ENCODE measurements around the gene APBA3.

The APBA3 gene

GRCh38 chr19:3785938-3786824 lies 24.7 kb upstream of the APBA3 start, which contains the start of gene MATK:
TSS of gene MATK (minus strand) at chr19:3786381. CDS start at chr19:3785135, 1,246 bp downstream.
- DNase-seq = no peak

- no peak for DNase-seq
These were observed 24.0 kb upstream of the APBA3 start for GRCh38 chr19:3785451-3785937.

- DNase-seq = no peak
These were observed 23.3 kb upstream of the APBA3 start for GRCh38 chr19:3784607-3785450.

DNA sequence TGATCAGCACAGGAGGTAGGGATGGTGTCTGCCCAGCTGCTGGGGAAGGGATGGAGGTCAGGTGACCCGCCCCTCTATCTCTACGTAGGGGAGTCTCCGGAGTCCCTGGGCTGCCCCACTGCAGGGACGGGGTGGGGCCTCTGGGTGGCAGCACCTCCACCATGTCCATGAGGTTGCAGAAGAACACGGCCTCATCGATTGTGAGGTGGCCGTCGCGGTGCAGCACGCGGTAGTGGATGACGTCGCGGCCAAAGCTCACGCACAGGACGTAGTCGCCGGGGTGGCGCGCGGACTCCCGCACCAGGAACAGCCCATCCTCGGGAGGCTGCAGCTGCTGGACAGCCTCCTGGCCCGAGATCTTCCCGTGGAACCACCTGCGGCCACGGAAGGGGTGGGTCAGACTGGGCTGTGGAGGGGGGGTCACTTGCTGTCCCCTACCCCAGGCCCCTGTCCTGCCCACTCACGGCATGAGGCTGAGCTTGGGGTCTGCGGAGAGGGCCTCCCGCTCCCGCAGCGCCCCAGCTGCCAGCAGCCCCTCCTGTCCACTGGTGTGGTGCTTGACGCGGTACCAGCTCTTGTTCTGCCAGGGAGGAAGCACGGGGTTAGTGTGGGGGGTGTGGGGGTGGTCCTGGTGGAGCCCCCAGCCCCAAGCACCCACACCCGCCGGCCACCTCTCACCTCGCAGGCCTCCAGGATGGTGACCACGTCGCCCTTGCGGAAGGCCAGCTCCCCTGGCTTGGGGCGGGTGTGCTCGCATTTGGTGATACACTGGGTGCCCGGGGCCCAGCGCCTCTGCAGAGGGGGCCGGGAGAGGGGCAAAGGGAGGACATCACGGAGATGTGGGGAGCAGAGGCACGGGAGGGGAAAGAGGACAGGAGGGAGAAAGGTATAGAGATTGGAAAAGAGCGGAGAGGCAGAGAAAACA lies 22.4 kb upstream of the APBA3 start:
- DNase-seq = no peak

- no peak for DNase-seq
These were observed 21.4 kb upstream of the APBA3 start for GRCh38 chr19:3782903-3783302.

GRCh38 chr19:3782330-3782729 lies 20.8 kb upstream of the APBA3 start:
- DNase-seq = no peak

- DNase-seq = no peak
These were observed 20.1 kb upstream of the APBA3 start for GRCh38 chr19:3781603-3782002.

- DNase-seq = no peak
These were observed 19.4 kb upstream of the APBA3 start for GRCh38 chr19:3780786-3781304.

GRCh38 chr19:3778899-3779723 lies 17.6 kb upstream of the APBA3 start:
- no peak for DNase-seq

DNA sequence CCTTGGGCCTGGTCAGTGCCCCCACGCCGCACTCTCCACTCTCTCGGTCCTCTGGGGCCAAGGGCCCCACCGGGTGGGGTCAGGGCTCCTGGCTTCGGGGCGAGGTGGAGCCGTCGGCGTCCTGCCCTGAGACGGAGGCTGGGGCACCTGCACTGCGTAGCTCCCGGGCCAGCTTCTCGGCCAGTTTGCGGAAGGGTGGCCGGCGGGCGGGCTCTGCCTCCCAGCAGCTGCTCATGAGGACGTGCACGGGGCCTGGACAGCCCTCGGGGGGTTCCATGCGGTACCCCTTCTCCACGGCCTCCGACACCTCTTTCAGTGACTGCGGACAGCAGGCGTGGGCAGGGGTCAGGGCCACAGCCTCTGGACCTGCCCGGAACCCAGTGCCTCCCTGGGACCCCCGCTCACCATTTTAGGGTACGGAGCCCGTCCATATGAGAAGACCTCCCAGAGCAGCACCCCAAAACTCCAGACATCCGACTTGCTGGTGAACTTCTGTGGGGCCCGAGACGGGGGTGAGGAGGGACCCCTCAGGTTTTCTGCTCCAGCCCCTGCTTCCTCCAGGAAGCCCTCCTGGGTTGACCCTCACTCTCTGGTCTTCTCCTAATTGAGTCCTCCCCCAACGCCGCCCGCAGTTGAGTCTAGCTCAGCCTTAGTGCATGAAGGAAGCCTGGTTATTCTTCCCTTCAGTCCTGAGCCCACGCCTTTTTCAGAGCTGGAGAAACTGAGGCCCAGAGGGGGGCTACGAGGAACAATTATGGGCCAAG lies 16.8 kb upstream of the APBA3 start:
- DNase-seq = no peak

DNA sequence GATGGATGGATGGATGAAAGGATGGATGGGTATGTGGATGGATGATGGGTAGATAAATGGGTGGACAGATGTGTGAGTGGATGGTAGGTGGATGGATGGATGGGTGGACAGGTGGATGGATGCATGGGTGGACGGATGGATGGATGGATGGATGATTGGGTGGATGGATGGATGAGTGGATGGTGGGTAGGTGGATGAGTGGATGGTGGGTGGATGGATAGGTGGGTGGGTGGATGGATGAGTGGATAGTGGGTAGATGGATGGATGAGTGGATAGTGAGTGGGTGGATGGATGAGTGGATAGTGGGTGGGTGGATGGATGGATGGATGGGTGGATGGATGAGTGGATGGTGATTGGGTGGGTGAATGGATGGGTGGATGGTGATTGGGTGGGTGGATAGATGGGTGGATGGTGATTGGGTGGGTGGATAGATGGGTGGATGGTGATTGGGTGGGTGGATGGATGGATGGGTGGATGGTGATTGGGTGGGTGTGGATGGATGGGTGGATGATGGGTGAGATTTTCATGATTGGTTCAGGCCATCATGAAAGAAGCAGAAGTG lies 15.1 kb upstream of the APBA3 start:
- no peak for DNase-seq

- no peak for DNase-seq
These were observed 14.3 kb upstream of the APBA3 start for GRCh38 chr19:3775831-3776230.

- DNase-seq = no peak
These were observed 13.9 kb upstream of the APBA3 start for GRCh38 chr19:3775374-3775711.

DNA sequence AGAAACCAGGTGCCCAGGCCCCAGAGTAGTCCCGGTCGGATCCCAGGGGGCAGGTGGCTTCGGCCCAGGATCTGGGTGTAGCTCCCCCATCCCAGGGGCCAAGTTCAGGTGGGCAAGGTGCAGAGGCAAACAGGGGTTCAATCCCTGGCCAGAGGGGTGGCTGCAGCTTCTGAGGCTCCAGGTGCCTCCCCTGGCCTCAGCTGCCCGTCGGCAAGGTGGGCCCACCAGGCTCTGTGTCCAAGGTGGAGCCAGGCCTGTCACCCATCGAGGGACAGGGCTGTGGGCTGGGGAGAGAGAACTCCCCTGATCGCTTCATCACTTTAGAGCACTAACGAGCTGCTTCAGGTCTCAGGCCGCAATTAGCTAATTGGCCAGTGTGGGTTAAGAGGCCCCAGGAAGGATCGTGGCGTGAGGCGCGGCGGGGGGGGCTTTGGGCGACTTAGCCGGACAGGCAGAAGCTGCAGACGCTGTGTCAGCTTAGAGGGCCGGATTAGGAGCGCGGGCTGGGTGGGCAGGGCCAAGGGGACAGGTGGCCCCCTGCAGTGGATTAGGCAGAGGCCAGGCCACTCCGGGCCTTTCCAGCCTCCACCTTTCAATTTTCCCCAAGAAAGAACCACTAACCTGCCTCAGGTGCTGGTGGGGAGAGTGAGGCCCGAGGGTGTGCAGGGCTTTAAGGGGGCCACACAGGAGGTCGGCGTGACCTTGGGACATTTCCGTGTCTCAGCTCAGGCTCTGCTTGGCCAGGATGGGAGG lies 13.3 kb upstream of the APBA3 start:
- DNase-seq = no peak

GRCh38 chr19:3773814-3774515 lies 12.5 kb upstream of the APBA3 start:
- DNase-seq = no peak

- no peak for DNase-seq
These were observed 10.5 kb upstream of the APBA3 start, which contains the start of gene RAX2 for GRCh38 chr19:3771906-3772455. TSS of gene RAX2 (minus strand) at chr19:3772228. CDS start at chr19:3771742, 486 bp downstream.

GRCh38 chr19:3771000-3771905 lies 9.8 kb upstream of the APBA3 start:
- no peak for DNase-seq

All from fibroblast of skin of abdomen (primary cell).